ENCODE results near the gene CLEC4M.

CLEC4M gene

GRCh38 chr19:7725791-7726190 is 37.3 kb upstream of the CLEC4M start:
- H3K4me3 ChIP-seq (ENCODE audit: low read depth, low read length), result no peak overlapping the region
- DNase-seq (ENCODE audit: low read depth), result no peak
- no peak for TF ChIP-seq CTCF (conservative IDR thresholded peaks at IDR 0.05; ENCODE audit: low read depth, low read length)

- H3K4me3 ChIP-seq (ENCODE audit: low read depth, low read length), result no peak overlapping the region
- no peak for DNase-seq (ENCODE audit: low read depth)
- TF ChIP-seq CTCF (conservative IDR thresholded peaks at IDR 0.05; ENCODE audit: low read depth, low read length), result no peak
Observed at GRCh38 chr19:7729211-7729610, 33.8 kb upstream of the CLEC4M start.

GRCh38 chr19:7729831-7730285 is 33.2 kb upstream of the CLEC4M start:
- no peak for DNase-seq (ENCODE audit: low read depth)
- no peak for TF ChIP-seq CTCF (conservative IDR thresholded peaks at IDR 0.05; ENCODE audit: low read depth, low read length)
- H3K4me3 ChIP-seq (ENCODE audit: low read depth, low read length), result no peak overlapping the region

- TF ChIP-seq CTCF (conservative IDR thresholded peaks at IDR 0.05; ENCODE audit: low read depth, low read length), result no peak
- DNase-seq (ENCODE audit: low read depth), result no peak
- H3K4me3 ChIP-seq (ENCODE audit: low read depth, low read length), result no peak overlapping the region
Observed at GRCh38 chr19:7730286-7731217, 32.5 kb upstream of the CLEC4M start.

GRCh38 chr19:7731218-7731595 is 31.8 kb upstream of the CLEC4M start:
- DNase-seq (ENCODE audit: low read depth), result no peak
- TF ChIP-seq CTCF (conservative IDR thresholded peaks at IDR 0.05; ENCODE audit: low read depth, low read length), result no peak
- no peak overlapping the region for H3K4me3 ChIP-seq (ENCODE audit: low read depth, low read length)

GRCh38 chr19:7731615-7732014 is 31.4 kb upstream of the CLEC4M start:
- H3K4me3 ChIP-seq (ENCODE audit: low read depth, low read length), result no peak overlapping the region
- no peak for TF ChIP-seq CTCF (conservative IDR thresholded peaks at IDR 0.05; ENCODE audit: low read depth, low read length)
- no peak for DNase-seq (ENCODE audit: low read depth)

GRCh38 chr19:7732045-7732444 is 31.0 kb upstream of the CLEC4M start, which contains the start of gene CLEC4G:
CLEC4G (minus strand) TSS chr19:7732110; CDS start chr19:7732102, 8 bp downstream.
- DNase-seq (ENCODE audit: low read depth), result no peak
- no peak for TF ChIP-seq CTCF (conservative IDR thresholded peaks at IDR 0.05; ENCODE audit: low read depth, low read length)
- no peak within 1 kb of the TSS for H3K4me3 ChIP-seq (ENCODE audit: low read depth, low read length)

Data from choroid plexus epithelial cell (primary cell).